Panc1 (cell line): Measurements from ENCODE around the gene LIPJ. TPM values are rescaled to one million over a fixed set of nuclear protein-coding genes. Genes with fewer than 3 reads are reported as not detected.

Experiments used
- ATAC-seq: fragments of 200-7000 bp; cut with Tn5 transposase; 2 replicates; pipeline ENCODE4 v1.9.1; 2020; ENCODE audit warnings: mild to moderate bottlenecking, moderate library complexity
- BruUV-seq: library from RNA; stranded (reverse); fragments of 400-500 nt; replicated peaks from 2 replicates; lab custom pipeline; 2021; lab: Mats Ljungman, UMichigan
- CTCF ChIA-PET: fragments of 300-600 bp; sonication (Branson Sonifier 250); formaldehyde crosslinking; loops from one replicate; lab custom pipeline; 2022; ENCODE audit warnings: antibody characterized with exemption; lab: Charles Lee
- POLR2A ChIA-PET: fragments of 300-600 bp; sonication (Branson Sonifier 250); formaldehyde crosslinking; loops from one replicate; lab custom pipeline; 2022; ENCODE audit warnings: antibody characterized with exemption; lab: Charles Lee
- DNase-seq: peaks from one replicate; pipeline ENCODE4 v3.0.0-alpha.2; 2010; ENCODE audit warnings: low read depth, low spot score
- H3K27ac ChIP-seq: 2 replicates; pipeline ENCODE4 v1.5.1; 2011; ENCODE audit warnings: mild to moderate bottlenecking, low read length, inconsistent platforms
- H3K27me3 ChIP-seq: fragments of 200-500 bp; sonication (Bioruptor generic); 2 replicates; pipeline ENCODE4 v1.6.0; 2014; ENCODE audit warnings: low read length, inconsistent platforms; ENCODE audit not compliant: control insufficient read depth, insufficient read depth
- H3K36me3 ChIP-seq: fragments of 200-500 bp; sonication (Bioruptor generic); 2 replicates; pipeline ENCODE4 v1.5.1; 2014; ENCODE audit warnings: inconsistent platforms, mild to moderate bottlenecking, low read length, moderate library complexity; ENCODE audit not compliant: control insufficient read depth, insufficient read depth
- H3K4me1 ChIP-seq: 2 replicates; pipeline ENCODE4 v1.5.1; 2011; ENCODE audit warnings: inconsistent platforms, mild to moderate bottlenecking, low read length, moderate library complexity; ENCODE audit not compliant: control insufficient read depth, insufficient read depth
- H3K4me3 ChIP-seq, 2 experiments: 2 replicates each; pipeline ENCODE4 v1.5.1; 2011 to 2012; ENCODE audit warnings: low read depth in 2 of 2, low read length in 2 of 2, mild to moderate bottlenecking in 2 of 2, inconsistent platforms in 1 of 2, moderate library complexity in 1 of 2
- H3K9me3 ChIP-seq: fragments of 200-500 bp; sonication (Bioruptor generic); 2 replicates; pipeline ENCODE4 v1.5.1; 2014; ENCODE audit warnings: low read depth, mild to moderate bottlenecking, inconsistent platforms, low read length, moderate library complexity; ENCODE audit not compliant: control insufficient read depth, insufficient read depth
- CTCF ChIP-seq: fragments of 450-650 bp; IDR thresholded peaks from 2 replicates; pipeline ENCODE4 v1.5.1; 2017; ENCODE audit warnings: mild to moderate bottlenecking
- POLR2AphosphoS5 ChIP-seq: IDR thresholded peaks from 2 replicates; pipeline ENCODE4 v1.6.1; 2012; ENCODE audit warnings: mild to moderate bottlenecking, low read depth, low read length, moderate library complexity
- REST ChIP-seq, 2 experiments: IDR thresholded peaks; 2 replicates each; pipeline ENCODE4 v1.6.1; 2011 to 2012; ENCODE audit warnings: low read depth in 2 of 2, control low read depth in 1 of 2, low read length in 1 of 2, mild to moderate bottlenecking in 1 of 2, moderate library complexity in 1 of 2; ENCODE audit not compliant: insufficient read depth in 1 of 2
- SIN3A ChIP-seq: IDR thresholded peaks from 2 replicates; pipeline ENCODE4 v1.6.1; 2012; ENCODE audit warnings: low read depth, mild to moderate bottlenecking, low read length, moderate library complexity, borderline replicate concordance; ENCODE audit not compliant: insufficient read depth
- TCF7L2 ChIP-seq: IDR thresholded peaks from 2 replicates; pipeline ENCODE4 v1.6.1; 2011; ENCODE audit warnings: mild to moderate bottlenecking, low read depth, low read length, inconsistent platforms
- in situ Hi-C: cut with HindIII; loops from 2 replicates; pipeline ENCODE4 v1.10.0; 2016; ENCODE audit warnings: low sequenced_read_pairs, low pct_unique_long_range_greater_than_20kb
- intact Hi-C: fragments of 100-400 bp; cut with micrococcal nuclease; formaldehyde crosslinking; loops from one replicate; pipeline ENCODE4 v1.10.0; 2022; ENCODE audit not compliant: unreplicated experiment
- total RNA-seq: library from RNA; stranded (reverse); gene quantifications from one replicate; pipeline ENCODE4 v1.2.1, GENCODE V29; 2021; ENCODE audit not compliant: unreplicated experiment

Gene LIPJ
- total RNA-seq, 1 experiment from 2014 or later, result not detected

- no TSS peak for BruUV-seq
- ChIA-PET POLR2A (no interaction called here), CTCF (no interaction called here)
- Histone ChIP-seq H3K27ac (no peak overlapping the region), H3K4me3 (no peak overlapping the region), H3K27me3 (no peaks in the 10 kb centered on the region), H3K4me1 (no peaks in the 10 kb centered on the region), H3K36me3 (no peaks in the 10 kb centered on the region), H3K9me3 (0 out of 2 replicates have a peak, but pooled peaks cover 6% of the 10 kb centered on the region)
- intact Hi-C loops (no loop called here), in situ Hi-C loops (no loop called here)
- TF ChIP-seq REST (IDR thresholded peaks at IDR 0.05; ENCODE audit: insufficient read depth in 1 of 2, low read depth in 2 of 2, low read length in 1 of 2), result no peak
- no peak for TF ChIP-seq POLR2AphosphoS5
- TF ChIP-seq TCF7L2, result no peak
- TF ChIP-seq SIN3A, result no peak
- no peak for TF ChIP-seq CTCF
- ATAC-seq (no peak), DNase-seq (no peak)
Measured at GRCh38 chr10:88640186-88640585, 53.6 kb downstream of the LIPJ start.

DNA sequence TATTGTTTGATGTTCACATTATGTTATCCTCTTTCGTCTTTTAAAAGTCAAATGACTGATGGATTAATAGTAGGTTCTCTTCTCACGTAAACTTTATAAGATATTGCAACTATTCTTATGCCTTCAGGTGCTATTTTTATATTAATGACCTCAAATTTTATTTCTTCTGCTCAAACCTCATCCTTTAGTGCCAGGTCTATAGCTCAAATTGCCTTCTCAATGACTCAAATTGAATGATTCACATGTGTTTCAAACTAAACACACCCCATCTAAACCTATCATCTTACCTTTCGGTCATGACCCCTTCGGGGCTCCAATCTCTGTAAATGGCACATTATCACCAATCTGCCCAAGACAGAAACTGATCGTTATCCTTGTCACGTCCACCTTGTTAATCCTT is 55.6 kb downstream of the LIPJ start:
- no peak overlapping the region for H3K27ac ChIP-seq
- no peaks in the 10 kb centered on the region for H3K4me1 ChIP-seq
- no peak for DNase-seq
- no peaks in the 10 kb centered on the region for H3K36me3 ChIP-seq
- H3K9me3 ChIP-seq, result 0 out of 2 replicates have a peak, but pooled peaks cover 6% of the 10 kb centered on the region
- H3K4me3 ChIP-seq, result no peak overlapping the region
- in situ Hi-C loops, result no loop called here
- intact Hi-C loops, result no loop called here
- ATAC-seq, result no peak
- no peaks in the 10 kb centered on the region for H3K27me3 ChIP-seq
- ChIA-PET POLR2A (no interaction called here), CTCF (no interaction called here)
- BruUV-seq, result no TSS peak
- TF ChIP-seq SIN3A (no peak), REST (IDR thresholded peaks at IDR 0.05; ENCODE audit: insufficient read depth in 1 of 2, low read depth in 2 of 2, low read length in 1 of 2) (no peak), POLR2AphosphoS5 (no peak), TCF7L2 (no peak), CTCF (no peak)
